ENCODE measurements around the gene C10orf90.

Gene C10orf90

GRCh38 chr10:126519185-126519584 is 151.3 kb downstream of the C10orf90 start:
- TF ChIP-seq CTCF (IDR thresholded peaks at IDR 0.05; ENCODE audit: insufficient read depth, low read depth, low read length, missing control alignments), result no peak

GRCh38 chr10:126518218-126519080 is 152.0 kb downstream of the C10orf90 start:
- TF ChIP-seq CTCF (IDR thresholded peaks at IDR 0.05; ENCODE audit: insufficient read depth, low read depth, low read length, missing control alignments), result no peak

More at GRCh38 chr10:126519185-126519584, 151.3 kb downstream of the C10orf90 start:
- DNase-seq (ENCODE audit: low read depth), result no peak
- no peak overlapping the region for H3K4me3 ChIP-seq (ENCODE audit: low read depth, low read length)

GRCh38 chr10:126516515-126516914 is 154.0 kb downstream of the C10orf90 start:
- no peak for DNase-seq (ENCODE audit: low read depth)
- no peak overlapping the region for H3K4me3 ChIP-seq (ENCODE audit: low read depth, low read length)
- no peak for TF ChIP-seq CTCF (IDR thresholded peaks at IDR 0.05; ENCODE audit: insufficient read depth, low read depth, low read length, missing control alignments)

More at GRCh38 chr10:126518218-126519080, 152.0 kb downstream of the C10orf90 start:
- no peak for DNase-seq (ENCODE audit: low read depth)
- H3K4me3 ChIP-seq (ENCODE audit: low read depth, low read length), result no peak overlapping the region

GRCh38 chr10:126511917-126512479 is 158.5 kb downstream of the C10orf90 start:
- no peak for TF ChIP-seq CTCF (IDR thresholded peaks at IDR 0.05; ENCODE audit: insufficient read depth, low read depth, low read length, missing control alignments)
- no peak overlapping the region for H3K4me3 ChIP-seq (ENCODE audit: low read depth, low read length)
- no peak for DNase-seq (ENCODE audit: low read depth)

GRCh38 chr10:126509182-126509581 is 161.3 kb downstream of the C10orf90 start:
- no peak for DNase-seq (ENCODE audit: low read depth)
- no peak for TF ChIP-seq CTCF (IDR thresholded peaks at IDR 0.05; ENCODE audit: insufficient read depth, low read depth, low read length, missing control alignments)
- no peak overlapping the region for H3K4me3 ChIP-seq (ENCODE audit: low read depth, low read length)

- DNase-seq (ENCODE audit: low read depth), result no peak
These were observed 161.9 kb downstream of the C10orf90 start for GRCh38 chr10:126508535-126509040.

More at GRCh38 chr10:126508535-126509040, 161.9 kb downstream of the C10orf90 start:
- no peak for TF ChIP-seq CTCF (IDR thresholded peaks at IDR 0.05; ENCODE audit: insufficient read depth, low read depth, low read length, missing control alignments)
- no peak overlapping the region for H3K4me3 ChIP-seq (ENCODE audit: low read depth, low read length)

Data from GM12865 (cell line).